Left ventricle myocardium superior (tissue), 1 donor: ENCODE results near the gene TMPRSS5. TPM values are rescaled to one million over a fixed set of nuclear protein-coding genes. Genes with fewer than 3 reads are reported as not detected.
"Not testable (repeated sequence)": the region's sequence is repeated elsewhere in the genome, so short reads cannot be mapped to it uniquely, and the experiment has no call there.

Source experiments
- ATAC-seq: fragments of 200-7000 bp; cut with Tn5 transposase; one replicate; pipeline ENCODE4 v1.9.1; 2020; ENCODE audit warnings: mild to moderate bottlenecking, moderate library complexity
- DNase-seq: peaks from one replicate; pipeline ENCODE4 v3.0.0-alpha.2; 2020
- intact Hi-C: fragments of 100-400 bp; cut with micrococcal nuclease; formaldehyde crosslinking; loops from one replicate; pipeline ENCODE4 v1.11.0; 2022
- long read RNA-seq: library from polyadenylated mRNA; unstranded; transcript quantifications from one replicate; pipeline ENCODE4 v2.0.0, GENCODE V29; 2021
- total RNA-seq: library from RNA; stranded (reverse); fragmentation: NEBNext Ultra II Directional; extraction: Animal tissue kit (Norgen Biotek cat#: 25700); gene quantifications from one replicate; pipeline ENCODE4 v1.2.1, GENCODE V29; 2021
- donor health status: DM: no; HTN: yes; CAD: no; lungs with severe emphysema.

The TMPRSS5 gene
- 0.69 TPM for total RNA-seq
- long read RNA-seq = 0 reads

DNA sequence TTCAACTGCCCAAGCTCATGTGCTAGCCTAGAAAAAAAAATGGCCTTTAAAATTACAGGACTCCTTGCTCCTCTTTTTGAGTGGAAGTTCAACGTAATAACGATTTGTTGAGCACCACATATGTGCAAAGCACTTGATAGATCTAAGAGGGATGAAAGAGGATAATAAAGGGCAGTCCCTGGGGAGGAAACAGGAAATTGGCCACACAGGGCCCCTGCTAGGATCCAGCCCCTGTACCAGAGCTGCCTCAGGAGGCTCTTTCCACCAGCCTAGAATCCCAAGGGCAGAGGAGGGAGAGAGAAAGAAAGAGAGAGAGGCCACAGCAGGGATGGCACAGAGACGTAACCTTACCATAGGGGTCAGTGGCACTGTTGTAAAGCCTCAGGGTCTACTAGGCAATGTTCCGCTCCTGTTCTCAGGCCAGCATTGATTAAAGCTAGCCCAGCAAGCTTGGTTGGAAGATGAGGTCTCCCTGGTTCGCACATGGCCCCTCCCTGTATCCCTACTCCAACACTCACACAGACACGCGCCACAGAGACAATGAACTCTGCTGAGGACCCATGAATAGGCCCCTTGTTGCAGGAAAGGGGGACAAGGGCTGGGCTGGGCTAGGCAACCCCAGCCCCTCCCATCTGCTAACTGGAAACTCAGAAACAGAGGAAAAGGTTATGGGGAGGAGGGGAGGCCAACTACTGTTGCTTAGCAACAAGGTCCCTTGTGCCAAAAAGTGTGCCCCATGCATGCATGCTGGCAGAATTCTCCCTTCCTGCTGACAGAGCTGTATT is at the start of gene TMPRSS5:
Gene TMPRSS5 (minus strand): TSS at position 438 of the 785 bp plus-strand sequence. CDS start 84 bp downstream, at position 354.
- ATAC-seq = peak; percentile 39

DNA sequence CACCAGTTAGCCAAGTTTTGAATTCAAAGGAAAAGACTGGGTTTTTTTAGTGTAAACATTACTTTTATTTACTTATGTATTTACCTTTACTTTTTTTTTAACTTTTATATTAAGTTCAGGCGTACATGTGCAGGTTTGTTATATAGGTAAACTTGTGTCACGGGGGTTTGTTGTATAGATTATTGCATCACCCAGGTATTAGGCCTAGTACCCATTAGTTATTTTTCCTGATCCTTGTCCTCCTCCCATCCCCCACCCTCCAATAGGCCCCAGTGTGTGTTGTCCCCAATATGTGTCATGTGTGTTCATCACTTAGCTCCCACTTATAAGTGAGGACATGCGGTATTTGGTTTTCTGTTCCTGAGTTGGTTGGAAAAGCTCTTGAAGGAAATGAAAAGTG is 46.8 kb upstream of the TMPRSS5 start:
- intact Hi-C loops = no loop called here
- ATAC-seq = no peak
- no peak for DNase-seq

More for the DNA sequence above, at the start of gene TMPRSS5:
- intact Hi-C loops = no loop called here
- no peak for DNase-seq

DNA sequence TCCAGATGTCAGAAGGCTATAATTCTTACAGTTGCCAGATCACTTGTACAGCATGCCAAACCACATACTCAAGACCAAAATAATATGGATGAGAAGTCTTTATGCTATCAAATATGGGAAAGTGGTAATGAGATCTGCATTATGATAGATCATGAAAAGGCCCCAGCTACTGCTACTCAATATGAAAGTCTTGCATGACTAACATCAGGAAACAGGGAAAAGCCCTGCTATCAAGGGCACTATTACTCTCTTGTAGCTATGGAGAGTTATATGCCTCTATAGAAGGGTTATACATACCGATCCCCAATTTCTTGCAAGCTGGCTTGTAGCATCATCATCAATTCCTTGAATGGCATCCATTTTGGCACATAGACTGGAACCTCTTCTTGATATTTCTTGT is 30.2 kb upstream of the TMPRSS5 start:
- no peak for DNase-seq
- no peak for ATAC-seq
- intact Hi-C loops = no loop called here

DNA sequence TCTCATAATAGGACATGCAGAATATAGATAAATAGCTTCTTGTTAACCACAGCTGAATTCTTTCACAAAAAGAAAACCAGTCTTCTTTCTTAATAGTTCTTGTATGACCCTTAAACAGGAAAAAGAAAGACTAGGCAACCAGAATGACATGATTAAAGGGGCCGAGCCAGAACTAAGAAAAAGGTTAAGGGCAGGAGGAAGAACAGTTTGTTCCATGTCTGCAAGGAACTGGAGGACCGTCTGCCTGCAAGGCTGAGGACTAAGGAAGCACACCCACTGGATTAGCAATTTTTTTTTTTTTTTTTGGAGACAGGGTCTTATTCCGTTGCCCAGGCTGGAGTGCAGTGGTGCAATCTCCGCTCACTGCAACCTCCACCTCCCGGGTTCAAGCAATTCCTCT is 26.0 kb upstream of the TMPRSS5 start:
- DNase-seq (no peak), ATAC-seq (no peak)
- intact Hi-C loops = no loop called here

GRCh38 chr11:113730887-113731726 is 25.0 kb upstream of the TMPRSS5 start:
- peak; percentile 68 for ATAC-seq
- no peak for DNase-seq
- intact Hi-C loops = loop anchor here (2.0 kb wide), 1 partner anchor 424 kb away; no protein-coding TSS in a partner anchor

DNA sequence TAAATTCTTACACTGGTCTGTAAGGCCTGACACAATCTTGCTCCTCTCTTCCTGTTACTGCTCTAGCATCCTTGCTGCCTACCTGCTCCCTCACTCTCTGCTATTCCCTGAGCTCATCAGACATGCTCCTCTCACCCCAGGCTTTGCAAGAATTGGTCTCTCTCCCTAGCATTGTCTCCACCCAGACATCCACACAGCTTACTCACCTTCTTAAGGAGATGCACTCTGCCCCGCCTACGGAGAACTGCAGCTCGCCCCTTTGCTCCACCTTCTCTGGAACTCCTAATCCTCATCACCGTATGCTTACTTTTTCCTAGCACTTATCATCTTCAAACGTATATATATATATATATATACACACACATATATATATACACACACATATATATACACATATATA is 23.3 kb upstream of the TMPRSS5 start:
- DNase-seq = no peak
- no peak for ATAC-seq
- intact Hi-C loops = no loop called here

DNA sequence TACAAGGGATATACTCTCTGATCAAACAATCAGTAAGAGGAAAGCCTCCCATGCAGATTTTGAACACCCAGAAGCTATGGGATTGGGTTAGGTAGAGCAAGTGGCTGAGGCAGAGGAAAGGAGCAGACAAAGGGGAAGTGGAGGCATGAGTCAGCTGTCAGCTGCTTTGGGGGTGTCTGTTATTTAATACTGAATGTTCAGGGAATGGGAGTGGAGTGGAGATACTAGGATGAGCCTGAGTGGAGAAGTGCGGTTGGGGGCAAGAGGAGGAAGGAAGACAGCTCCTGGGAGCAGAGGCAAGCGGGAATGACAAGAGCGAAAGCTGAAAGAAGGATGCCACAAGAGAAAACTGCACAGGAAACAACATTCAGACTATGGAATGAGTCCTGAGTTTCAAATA is 22.7 kb upstream of the TMPRSS5 start:
- ATAC-seq = no peak
- no peak for DNase-seq
- intact Hi-C loops = no loop called here

- intact Hi-C loops = no loop called here
- DNase-seq = no peak
- ATAC-seq = no peak
Measured at GRCh38 chr11:113725913-113726312, 19.8 kb upstream of the TMPRSS5 start.

- ATAC-seq = no peak
- intact Hi-C loops = no loop called here
- DNase-seq = no peak
Measured at GRCh38 chr11:113725407-113725806, 19.3 kb upstream of the TMPRSS5 start.

- intact Hi-C loops = no loop called here
- DNase-seq (no peak), ATAC-seq (no peak)
Measured at GRCh38 chr11:113724778-113725177, 18.7 kb upstream of the TMPRSS5 start.

GRCh38 chr11:113723787-113724186 is 17.7 kb upstream of the TMPRSS5 start:
- ATAC-seq (no peak), DNase-seq (no peak)
- intact Hi-C loops = no loop called here

DNA sequence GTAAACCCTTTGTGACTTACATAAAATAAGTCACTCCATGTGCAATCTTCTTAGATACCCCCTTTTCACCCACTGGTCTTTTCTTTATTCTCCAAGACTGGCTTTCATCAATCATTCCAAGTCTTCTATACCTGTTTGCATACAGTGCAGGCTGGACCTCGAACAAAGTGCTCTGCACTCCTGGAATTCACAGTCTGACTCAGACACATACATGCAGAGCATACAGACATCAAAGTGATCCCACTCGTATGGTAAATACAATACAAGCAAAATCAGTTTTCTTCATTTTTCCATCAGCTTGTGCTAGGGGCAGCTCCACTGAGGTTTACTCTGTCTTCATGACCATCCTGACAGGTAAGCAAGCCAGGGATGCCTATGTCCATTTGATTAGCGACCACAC is 16.8 kb upstream of the TMPRSS5 start:
- DNase-seq (no peak), ATAC-seq (no peak)
- intact Hi-C loops = no loop called here

GRCh38 chr11:113722221-113722620 is 16.1 kb upstream of the TMPRSS5 start:
- ATAC-seq = no peak
- intact Hi-C loops = no loop called here
- DNase-seq = no peak

DNA sequence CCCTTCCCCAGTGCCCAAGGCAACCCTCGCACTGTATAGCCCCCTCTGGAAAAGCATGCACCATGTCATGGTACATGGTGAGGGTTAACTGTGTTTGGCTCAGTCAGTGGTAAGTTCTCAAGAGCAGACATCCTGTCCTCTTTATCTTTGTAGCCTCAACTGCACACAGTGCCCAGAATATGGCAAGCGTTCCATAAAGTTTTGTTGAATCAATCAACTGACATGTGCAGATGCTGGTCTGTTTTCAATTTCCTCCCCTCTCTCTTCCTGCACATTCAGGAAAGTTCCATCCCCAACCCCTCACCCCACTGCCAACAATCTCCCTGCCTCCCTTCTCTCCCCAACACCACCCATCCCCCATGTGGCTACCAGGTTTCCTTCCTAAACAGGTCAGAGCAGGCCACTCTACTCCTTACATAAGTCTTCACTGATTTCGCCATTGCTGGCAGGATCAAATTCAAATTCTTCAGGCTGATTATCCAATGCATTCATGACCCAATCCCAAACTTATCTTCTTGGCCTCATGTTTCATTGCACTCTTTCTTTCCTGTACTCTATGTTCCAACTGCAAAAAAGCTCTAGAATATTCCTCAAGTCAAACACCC is 15.5 kb upstream of the TMPRSS5 start:
- ATAC-seq (peak; percentile 52), DNase-seq (no peak)
- intact Hi-C loops = no loop called here

DNA sequence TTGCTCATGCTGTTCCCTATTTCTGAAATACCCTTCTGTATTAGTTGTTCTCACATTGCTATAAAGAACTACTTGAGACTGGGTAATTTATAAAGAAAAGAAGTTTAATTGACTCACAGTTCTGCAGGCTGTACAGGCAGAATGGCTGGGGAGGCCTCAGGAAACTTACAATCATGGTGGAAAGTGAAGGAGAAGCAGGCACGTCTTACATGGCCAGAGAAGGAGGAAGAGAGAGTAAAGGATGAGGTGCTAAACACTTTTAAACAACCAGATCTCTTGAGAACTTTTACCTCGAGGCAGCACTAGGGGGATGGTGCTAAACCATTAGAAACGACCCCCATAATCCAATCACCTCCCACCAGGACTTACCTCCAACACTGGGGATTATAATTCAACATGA is 14.4 kb upstream of the TMPRSS5 start:
- intact Hi-C loops, ATAC-seq, DNase-seq: not testable (repeated sequence)

- peak; percentile 72 for ATAC-seq
- intact Hi-C loops = no loop called here
- no peak for DNase-seq
Measured at GRCh38 chr11:113715882-113716625, 9.9 kb upstream of the TMPRSS5 start.

- no peak for DNase-seq
- ATAC-seq = no peak
- intact Hi-C loops = no loop called here
Measured at GRCh38 chr11:113715273-113715672, 9.2 kb upstream of the TMPRSS5 start.

DNA sequence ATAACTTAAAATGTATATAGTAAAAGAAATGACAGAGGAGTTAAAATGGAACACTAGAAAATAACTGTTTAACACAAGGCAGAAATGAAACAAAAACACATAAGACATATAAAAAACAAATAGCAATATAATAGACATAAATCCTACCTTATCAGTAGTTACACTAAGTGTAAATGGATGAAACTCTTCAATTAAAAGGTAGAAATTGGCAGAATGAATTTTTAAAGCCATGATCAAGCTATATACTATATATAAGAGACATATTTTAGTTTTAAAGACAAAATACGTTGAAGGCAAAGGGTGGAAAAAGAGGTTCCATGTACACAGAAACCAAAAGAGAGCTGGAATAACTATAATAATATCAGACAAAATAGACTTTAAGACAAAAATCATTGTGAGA is 4.9 kb upstream of the TMPRSS5 start:
- ATAC-seq (no peak), DNase-seq (no peak)
- intact Hi-C loops = no loop called here

DNA sequence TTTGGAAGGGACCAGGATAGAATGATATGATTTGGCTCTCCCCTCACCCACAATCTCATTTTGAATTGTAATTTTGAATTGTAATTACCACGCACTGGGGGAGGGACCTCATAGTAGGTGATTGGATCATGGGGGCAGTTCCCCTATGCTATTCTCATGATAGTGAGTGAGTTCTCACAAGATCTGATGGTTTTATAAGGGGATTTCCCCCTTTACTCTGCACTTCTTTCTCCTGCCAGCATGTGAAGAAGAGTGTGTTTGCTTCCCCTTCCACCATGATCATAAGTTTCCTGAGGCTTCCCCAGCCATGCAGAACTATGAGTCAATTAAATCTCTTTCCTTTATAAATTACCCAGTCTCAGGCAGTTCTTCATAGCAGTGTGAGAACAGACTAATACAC is 2.6 kb downstream of the TMPRSS5 start:
- intact Hi-C loops = not testable (repeated sequence)

More for the DNA sequence above, 2.6 kb downstream of the TMPRSS5 start:
- not testable (repeated sequence) for ATAC-seq, DNase-seq
